HEK293T (cell line): Measurements from ENCODE around the gene VASH2.

Experiments used
- ARNT ChIP-seq: fragments of 450-650 bp; IDR thresholded peaks from 2 replicates; pipeline ENCODE4 v1.6.1; 2017; ENCODE audit warnings: mild to moderate bottlenecking
- CTBP1 ChIP-seq: fragments of 450-650 bp; IDR thresholded peaks from 2 replicates; pipeline ENCODE4 v1.6.1; 2016; ENCODE audit warnings: borderline replicate concordance
- FOXA1 ChIP-seq: fragments of 450-650 bp; IDR thresholded peaks from 2 replicates; pipeline ENCODE4 v1.6.1; 2016; ENCODE audit warnings: mild to moderate bottlenecking
- FOXM1 ChIP-seq: fragments of 450-650 bp; IDR thresholded peaks from 2 replicates; pipeline ENCODE4 v1.6.1; 2017; ENCODE audit warnings: mild to moderate bottlenecking, borderline replicate concordance
- NFRKB ChIP-seq: fragments of 450-650 bp; IDR thresholded peaks from 2 replicates; pipeline ENCODE4 v1.6.1; 2016; ENCODE audit warnings: mild to moderate bottlenecking, moderate library complexity
- TARDBP ChIP-seq: fragments of 450-650 bp; IDR thresholded peaks from 2 replicates; pipeline ENCODE4 v1.6.1; 2016
- ZNF384 ChIP-seq: fragments of 450-650 bp; IDR thresholded peaks from 2 replicates; pipeline ENCODE4 v1.6.1; 2016

DNA sequence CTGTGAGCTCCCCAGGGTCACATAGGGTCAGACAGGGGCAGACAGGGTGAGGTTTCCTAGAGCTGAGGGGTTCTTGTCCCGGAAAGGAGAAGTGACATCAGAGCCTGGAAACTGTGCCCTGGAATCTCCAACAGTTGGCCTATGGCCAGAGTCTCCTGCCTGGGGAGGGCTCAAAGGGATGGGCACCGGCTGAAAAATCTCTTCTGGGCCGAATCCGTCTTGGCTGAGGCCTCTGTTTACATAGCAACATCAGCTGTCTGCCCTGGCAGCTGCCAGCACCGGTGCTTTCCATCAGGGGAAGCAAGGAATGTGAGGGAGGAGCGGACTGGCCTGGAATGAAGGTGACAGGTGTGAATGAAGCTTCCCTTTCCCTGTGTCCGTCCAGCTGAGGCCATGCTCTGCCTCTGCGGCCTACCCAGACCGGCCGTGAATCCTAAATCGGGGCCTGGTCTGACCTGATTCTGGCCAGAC lies 30.7 kb downstream of the VASH2 start:
- no peak for TF ChIP-seq NFRKB
- no peak for TF ChIP-seq ARNT
- no peak for TF ChIP-seq FOXA1
- TF ChIP-seq ZNF384 = no peak
- no peak for TF ChIP-seq FOXM1
- TF ChIP-seq TARDBP = no peak
- TF ChIP-seq CTBP1 = no peak
